ENCODE data around the gene BCO2.
"Not testable (repeated sequence)": the region's sequence is repeated elsewhere in the genome, so short reads cannot be mapped to it uniquely, and the experiment has no call there.

Gene BCO2

DNA sequence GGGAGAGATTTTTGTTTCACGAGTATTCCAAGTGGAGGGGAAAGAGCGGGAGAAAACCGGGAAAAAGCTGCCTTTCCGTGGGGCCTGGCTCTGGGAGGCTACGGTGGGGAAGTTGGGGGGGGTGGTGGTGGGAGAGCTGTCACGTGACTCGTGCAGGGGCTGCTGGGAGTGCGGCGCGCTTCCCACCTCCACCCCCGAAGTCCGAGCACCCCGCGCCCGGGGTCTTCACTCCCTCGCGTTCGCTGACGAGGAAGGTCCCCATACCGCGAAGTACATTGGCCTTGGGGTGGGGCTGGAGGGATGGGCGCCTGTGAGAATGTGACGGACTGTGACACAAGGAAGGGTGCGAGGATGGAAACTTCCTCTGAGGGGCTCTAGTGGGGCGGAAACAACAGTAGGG lies 8.2 kb upstream of the BCO2 start, which contains the start of gene TEX12:
Gene TEX12, plus strand, starts transcription at position 228 of the 400 bp plus-strand sequence. CDS start 1,897 bp downstream, outside the sequence.
- no peak for DNase-seq

- no peak for DNase-seq
These were observed 2.8 kb upstream of the BCO2 start for GRCh38 chr11:112172362-112172994.

GRCh38 chr11:112173152-112173551 lies 2.2 kb upstream of the BCO2 start:
- DNase-seq: no peak

- DNase-seq: no peak
These were observed 264 bp downstream of the BCO2 start for GRCh38 chr11:112175599-112175952.

DNA sequence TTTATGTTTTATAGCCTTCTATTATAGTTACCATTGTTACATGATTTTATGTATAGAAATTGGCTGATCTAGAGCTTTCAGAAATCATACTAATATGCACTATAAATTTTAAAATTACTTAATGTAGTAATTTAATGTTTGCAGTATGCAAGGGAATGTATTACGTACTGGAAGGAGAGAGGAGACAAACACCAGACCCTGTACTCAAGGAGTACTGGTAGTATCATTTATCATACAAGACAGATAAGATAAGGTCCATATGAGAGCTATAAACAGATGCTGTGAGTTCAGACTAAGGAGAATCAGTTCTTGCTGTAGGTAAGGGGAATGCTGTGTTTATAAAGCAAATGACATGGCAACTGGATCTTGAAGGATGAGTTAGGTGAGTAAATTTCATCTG lies 765 bp downstream of the BCO2 start:
- DNase-seq: no peak

DNA sequence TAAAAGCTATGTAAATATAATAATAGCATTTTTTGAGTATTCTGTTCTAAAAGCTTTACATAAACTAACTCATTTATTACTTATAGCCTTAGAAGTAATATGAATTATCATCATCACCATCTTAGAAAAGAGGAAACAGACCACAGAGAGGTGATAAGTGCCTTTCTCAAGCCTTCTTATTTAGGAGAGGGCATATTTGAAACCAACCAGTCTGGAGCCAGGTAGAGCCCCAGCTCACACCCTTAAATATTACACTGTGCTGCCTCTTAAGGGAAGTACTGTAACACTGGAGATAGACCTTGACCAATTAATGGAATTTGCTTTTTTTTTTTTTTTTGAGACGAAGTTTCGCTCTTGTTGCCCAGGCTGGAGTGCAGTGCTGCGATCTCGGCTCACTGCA lies 2.3 kb downstream of the BCO2 start:
- no peak for DNase-seq

GRCh38 chr11:112178428-112178827 lies 3.1 kb downstream of the BCO2 start:
- DNase-seq: no peak

DNA sequence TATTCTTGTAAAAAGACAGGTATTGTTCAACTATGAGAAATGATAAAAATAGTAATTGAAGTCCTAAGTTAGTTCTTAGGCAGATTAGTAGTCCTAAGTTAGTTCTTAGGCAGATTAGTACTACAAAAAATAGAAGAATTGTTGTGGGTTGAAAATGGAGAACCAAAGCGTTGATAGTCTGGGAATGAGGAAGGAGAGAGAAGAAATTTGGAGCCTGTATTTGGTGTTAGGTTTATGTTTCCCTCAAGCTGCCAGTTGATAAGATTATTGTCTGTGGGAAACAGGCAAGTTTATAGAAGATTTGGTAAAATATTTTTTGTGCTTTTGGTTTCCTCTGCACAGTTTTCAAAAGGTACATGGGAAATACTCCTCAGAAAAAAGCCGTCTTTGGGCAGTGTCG lies 3.6 kb downstream of the BCO2 start:
- DNase-seq: no peak

DNA sequence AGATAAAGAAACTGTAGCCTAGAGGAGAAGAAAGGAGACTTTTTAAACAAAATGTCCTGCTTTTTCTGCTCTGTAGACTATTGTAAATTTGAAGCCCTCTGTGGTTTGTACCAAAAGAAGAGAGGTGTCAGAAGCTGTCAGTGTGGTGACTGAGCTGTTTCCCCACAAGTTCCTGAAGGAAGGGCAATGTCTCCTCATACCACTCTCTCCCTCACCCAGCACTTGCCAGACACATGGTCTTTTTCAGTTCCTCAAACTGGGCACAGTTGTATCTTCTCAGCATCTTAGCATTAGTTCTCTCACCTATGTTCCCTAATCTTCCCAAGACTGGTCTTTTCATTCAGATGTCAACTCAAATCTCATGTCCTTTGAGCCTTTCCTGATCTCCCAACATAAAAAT lies 4.3 kb downstream of the BCO2 start:
- DNase-seq: no peak

DNA sequence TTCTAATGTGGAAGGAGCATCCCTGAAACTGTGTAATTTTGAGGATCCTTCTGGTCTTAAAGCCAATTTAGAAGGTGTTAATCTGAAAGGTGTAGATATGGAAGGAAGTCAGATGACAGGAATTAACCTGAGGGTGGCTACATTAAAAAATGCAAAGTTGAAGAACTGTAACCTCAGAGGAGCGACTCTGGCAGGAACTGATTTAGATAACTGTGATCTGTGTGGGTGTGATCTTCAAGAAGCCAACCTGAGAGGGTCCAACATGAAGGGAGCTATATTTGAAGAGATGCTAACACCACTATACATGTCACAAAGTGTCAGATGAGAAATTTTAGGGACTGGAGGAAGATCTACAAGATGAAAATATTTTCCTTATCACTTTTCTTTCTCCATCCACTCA lies 7.6 kb downstream of the BCO2 start:
- DNase-seq: no peak

DNA sequence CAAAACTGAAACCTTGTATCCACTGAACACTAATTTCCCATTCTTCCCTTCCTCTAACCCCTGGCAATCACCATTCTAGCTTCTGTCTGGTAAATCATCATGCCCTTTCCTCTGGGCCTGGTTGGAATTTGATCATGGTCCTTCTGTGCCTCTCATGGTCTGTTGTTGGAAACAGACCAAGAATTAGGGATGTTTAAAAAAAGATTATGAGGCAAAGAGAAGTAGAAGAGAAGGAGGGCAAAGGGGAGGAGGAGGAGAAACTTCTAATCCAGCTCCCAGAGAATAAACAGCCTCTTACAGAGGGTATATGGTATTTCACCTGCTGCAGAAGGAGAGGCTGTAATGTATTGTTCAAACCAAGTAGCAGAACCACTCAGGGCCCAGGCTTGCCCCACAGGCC lies 10.6 kb downstream of the BCO2 start:
- no peak for DNase-seq

GRCh38 chr11:112186304-112186703 lies 11.0 kb downstream of the BCO2 start:
- no peak for DNase-seq

GRCh38 chr11:112195113-112195512 lies 19.8 kb downstream of the BCO2 start:
- not testable (repeated sequence) for DNase-seq

- DNase-seq: no peak
These were observed 20.6 kb downstream of the BCO2 start for GRCh38 chr11:112195951-112196351.

DNA sequence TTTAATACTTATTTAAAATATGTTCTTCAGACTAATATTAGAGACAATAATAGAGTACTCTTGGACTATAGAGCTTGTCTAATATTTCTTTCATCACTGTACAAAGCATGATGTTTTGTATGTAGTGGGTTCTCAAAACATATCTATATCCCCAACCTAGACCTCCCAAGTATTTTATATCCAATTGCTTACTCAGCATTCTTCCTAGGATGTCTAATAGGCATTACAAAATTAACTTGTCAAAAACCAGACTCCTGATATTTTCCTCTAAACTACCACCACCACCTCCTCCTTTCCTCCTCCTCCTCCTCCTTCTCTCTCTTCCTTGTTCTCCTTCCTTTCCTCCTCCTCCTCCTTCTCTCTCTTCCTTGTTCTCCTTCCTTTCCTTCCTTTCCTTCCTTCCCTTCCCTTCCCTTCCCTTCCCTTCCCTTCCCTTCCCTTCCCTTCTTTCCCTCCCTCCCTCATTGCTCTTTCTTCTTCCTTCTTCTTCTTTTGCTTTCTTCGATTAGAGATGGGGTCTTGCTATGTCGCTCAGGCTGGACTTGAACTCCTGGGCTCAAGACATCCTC lies 21.3 kb downstream of the BCO2 start:
- DNase-seq: no peak

DNA sequence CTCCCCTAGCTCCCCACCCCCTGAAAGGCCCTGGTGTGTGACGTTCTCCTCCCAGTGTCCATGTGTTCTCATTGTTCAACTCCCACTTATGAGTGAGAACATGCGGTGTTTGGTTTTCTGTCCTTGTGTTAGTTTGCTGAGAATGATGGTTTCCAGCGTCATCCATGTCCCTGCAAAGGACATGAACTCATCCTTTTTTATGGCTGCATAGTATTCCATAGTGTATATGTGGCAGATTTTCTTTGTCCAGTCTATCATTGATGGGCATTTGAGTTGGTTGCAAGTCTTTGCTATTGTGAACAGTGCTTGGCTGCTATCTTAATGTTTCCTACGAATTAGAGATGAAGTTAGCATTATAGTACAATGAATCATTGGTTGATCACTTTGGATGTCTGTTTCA lies 23.8 kb downstream of the BCO2 start:
- not testable (repeated sequence) for DNase-seq

DNA sequence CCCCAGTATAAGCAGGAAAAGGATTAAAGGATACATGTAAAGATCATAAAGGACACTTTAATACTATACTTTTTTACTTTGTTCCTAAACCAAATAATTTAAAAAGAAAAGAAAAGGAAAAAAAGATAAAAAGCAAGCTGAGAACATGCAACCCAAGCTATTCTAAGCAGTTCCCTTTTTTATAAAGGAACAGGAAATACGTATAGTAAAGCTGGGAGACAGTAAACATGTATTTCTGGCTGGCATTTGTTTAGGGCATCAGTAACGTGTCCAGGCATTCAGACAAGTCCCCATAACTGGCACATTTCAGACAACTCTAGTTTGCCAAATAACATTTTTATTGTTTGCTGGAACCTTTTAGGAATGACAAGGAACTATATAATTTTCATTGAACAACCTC lies 24.9 kb downstream of the BCO2 start:
- DNase-seq: no peak

GRCh38 chr11:112206071-112206470 lies 30.8 kb downstream of the BCO2 start:
- DNase-seq: no peak

GRCh38 chr11:112210890-112211289 lies 35.6 kb downstream of the BCO2 start:
- no peak for DNase-seq

- DNase-seq: no peak
These were observed 36.2 kb downstream of the BCO2 start for GRCh38 chr11:112211536-112211935.

- DNase-seq: no peak
These were observed 37.0 kb downstream of the BCO2 start for GRCh38 chr11:112212290-112212689.

DNA sequence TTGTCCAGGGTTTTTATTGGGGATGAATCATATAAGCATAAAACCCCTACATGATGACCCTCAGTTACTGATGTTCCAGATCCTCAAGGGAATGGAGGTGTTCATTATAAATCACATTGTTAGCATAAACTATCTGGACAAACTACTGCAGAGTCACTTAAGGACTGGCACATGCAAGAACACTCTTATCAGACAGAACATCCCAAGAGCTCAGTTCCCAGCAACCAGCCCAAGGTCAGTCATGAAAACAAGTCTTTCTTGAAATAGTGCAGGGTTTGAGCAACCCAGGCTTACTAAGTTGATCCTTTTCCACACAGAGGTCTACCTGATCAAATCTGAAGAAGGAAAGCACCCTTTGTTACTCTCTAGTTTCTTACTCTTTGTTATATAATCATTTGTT lies 37.4 kb downstream of the BCO2 start:
- DNase-seq: no peak

DNA sequence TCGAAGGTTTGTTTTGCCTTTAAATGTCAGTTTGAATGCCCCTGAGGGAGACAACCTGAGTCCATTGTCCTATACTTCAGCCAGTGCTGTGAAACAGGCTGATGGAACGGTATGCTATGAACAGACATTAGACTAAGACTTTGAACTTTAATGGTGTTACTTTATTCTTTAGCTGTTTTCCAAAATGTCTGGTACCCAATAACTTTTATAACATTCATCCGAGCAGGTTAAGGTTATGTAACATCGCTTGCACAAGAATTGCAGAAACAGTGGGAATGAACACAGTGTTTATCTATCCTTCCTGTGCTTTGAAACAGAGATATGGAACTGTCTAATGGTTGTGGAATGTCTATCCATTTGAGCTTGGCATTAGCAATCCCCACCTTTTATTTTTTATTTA lies 38.4 kb downstream of the BCO2 start:
- DNase-seq: no peak

DNA sequence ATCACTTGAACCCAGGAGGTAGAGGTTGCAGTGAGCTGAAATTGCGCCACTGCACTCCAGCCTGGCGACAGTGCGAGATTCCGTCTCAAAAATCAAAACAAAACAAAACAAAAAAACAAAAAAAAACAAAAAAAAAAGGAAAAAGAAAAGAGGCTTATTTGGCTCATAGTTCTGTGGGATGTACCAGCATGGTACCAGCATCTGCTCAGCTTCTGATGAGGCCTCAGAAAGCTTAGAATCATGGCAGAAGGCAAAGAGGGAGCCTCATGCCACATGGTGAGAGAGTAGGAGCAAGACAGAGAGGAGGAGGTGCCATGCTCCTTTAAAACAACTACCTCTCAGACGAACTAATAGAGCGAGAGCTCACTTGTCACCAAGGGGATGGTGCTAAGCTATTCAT lies 40.3 kb downstream of the BCO2 start:
- no peak for DNase-seq

DNA sequence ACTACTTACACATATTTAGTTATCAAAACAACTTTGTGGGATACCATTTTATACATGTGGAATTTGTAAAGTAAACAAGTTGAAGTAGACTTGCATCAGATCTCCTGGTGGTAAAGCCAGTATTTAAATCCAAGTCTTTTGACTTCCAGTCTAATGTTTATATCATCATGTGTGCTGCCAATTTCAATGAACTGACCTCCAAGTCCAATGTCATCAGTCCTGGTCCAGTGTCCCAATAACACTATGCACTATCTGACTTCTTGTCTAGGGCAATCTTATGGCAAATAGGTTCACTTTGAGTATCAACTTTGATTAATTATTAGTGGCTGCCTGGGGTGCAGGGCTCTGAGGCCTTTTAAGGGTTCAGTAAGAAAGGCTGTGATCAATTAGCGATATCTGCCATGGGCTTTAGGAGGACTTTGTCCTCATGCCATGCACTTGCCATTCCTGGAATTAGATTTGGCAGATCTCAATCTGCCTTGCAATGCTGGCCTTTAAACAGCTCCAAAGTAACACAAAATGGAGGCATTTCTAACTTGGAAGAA lies 41.3 kb downstream of the BCO2 start:
- DNase-seq: no peak

All from central memory CD4-positive, alpha-beta T cell (primary cell).